ENCODE data around the gene CERS5.
"Not testable (repeated sequence)": the region's sequence is repeated elsewhere in the genome, so short reads cannot be mapped to it uniquely, and the experiment has no call there.

Gene CERS5

DNA sequence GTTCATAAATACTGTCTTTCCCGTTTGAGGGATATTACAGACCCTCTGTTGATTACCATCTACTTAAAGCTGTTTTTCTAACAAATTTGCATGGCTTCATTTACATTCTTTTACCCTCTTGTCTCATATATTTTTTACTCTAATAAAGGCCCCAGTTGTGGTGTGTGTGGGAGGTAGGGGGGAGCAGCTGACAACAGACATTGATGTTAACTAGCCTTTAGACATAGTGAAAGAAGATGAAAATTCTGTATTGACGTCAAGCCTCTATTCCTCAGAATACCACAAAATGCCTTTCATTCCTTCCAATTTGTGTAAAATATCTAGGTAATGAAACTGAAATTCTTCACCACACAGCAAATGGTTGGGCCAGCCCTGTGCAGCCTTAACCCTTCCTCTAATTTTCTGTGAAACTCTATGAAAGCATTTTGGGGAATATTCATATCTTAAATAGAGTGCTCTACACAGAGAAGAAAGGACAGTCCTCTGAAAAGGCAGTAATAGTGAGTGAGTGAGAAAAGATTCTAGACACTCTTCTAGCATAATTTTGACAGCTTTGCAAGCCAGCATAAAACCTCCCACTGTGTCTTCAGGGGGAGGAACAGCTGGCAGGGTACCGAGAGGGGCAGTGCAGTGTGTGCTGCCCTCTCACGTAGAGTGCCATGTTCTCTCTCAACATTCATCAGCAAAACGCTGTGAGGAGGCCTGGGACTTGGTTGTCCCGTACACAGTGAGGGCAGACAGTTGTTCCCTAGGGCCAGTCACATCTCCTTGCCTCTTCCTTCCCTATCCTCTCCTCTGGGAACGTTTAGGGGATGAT, 20.1 kb upstream of the CERS5 start:
- DNase-seq (ENCODE audit: low spot score) = no peak

DNA sequence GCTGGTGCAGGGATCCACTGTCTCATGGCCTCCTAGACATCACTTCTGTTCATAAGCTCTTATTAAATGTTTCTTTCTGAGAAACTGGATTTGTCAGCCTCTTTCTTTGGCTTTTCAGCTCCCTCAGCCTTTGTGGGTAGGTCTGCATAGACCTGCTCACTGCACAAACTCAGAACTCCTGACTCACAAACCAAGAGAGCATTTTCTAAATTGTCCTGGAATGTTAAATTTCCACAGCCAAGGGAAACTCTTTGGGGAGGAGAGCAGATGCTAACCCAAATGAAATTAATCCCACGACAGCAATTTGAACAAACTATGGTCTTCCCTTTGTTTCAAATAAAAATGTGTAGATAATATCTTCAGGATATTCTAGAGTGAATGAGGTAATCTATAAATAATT, 19.5 kb upstream of the CERS5 start:
- DNase-seq (ENCODE audit: low spot score) = no peak

DNA sequence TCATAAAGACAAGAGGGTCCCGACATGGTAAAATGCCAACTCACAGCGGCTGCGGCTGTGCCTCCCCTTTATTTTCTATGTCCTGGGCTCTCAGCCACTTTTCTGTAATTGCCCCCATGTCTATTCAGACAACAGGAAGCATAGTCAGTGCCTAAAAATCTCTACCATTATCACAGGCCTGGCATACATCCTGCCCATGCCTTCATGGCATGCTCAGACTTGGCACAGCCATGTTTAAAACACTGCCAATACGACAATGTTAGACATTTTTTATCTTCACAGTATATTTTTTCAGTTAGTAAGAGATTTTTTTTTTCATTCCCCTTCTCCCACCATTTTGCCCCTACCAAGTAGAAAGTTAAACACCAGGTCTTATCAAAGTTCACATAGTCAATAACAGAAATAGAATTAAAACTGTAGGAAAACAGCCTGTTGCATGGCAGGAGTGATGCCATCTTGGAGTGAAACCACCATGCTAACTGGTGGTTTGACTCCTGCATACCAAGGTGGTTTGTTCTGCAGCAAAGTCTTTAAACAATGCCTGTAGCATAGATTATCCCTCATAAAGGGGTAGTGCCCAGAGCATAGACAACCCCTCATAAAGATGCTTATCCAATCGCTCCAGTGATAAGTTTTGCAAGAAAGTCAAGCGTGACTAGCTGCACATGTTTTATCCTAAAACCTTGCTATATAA, 18.9 kb upstream of the CERS5 start:
- no peak for DNase-seq (ENCODE audit: low spot score)

DNA sequence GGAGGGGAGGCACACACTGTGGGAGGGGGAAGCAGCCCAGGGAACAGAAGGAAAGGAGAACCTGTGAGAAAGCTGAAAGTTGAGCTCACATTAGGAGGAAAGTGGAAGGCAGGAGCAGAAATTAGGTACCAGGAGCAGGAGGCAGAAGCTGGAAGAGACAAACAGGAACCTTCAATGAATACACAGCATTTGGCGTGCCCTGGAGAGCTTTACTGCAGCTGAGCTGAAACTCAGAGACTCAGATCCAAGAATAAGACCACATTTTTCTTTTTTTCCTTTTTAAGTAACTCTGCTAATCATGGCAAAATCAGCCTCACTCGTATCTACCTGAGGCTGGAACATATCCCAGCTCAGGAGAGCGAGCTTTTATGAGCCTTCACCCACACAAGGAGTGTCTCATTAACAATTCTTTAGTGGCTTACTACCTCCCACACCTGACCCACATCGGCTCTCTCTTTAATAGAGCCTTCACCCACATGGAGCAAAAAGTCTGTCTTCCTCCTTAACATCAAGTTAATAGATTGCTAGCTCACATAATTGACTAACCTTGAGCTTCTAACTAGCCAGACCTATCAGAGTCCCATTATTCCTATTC, 18.2 kb upstream of the CERS5 start:
- DNase-seq (ENCODE audit: low spot score) = no peak

DNA sequence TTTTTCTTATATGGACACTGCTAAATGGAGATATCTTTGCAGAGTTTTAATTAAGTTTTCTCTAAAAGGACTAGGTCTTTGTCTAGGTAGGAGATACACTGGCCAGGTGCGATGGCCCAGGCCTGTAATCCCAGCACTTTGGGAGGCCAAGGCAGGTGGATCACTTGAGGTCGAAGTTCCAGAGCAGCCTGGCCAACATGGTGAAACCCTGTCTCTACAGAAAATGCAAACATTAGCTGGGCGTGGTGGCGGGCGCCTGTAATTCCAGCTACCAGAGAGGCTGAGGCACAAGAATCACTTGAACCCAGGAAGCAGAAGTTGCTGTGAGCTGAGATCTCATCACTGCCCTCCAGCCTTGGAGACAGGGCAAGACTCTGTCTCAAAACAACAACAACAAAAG, 17.1 kb upstream of the CERS5 start:
- no peak for DNase-seq (ENCODE audit: low spot score)

DNA sequence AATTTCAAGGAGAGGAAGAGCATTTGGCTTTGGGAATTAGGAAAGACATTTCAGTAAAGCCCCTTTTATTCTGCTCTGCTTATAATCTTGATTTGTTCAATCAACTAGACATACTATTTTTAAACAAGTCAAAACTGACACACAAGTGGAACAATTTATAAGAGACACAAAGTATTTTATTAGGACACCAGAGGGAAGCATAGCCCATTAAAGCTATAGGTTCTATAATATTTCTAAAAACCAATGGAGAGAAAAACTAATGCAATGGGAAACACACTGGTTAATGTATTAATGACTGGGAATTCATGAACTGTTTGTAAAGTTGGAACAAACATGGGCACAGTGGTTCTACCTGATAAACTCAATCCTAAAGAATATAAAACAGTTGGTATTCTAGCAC, 15.3 kb upstream of the CERS5 start:
- DNase-seq (ENCODE audit: low spot score) = no peak

DNA sequence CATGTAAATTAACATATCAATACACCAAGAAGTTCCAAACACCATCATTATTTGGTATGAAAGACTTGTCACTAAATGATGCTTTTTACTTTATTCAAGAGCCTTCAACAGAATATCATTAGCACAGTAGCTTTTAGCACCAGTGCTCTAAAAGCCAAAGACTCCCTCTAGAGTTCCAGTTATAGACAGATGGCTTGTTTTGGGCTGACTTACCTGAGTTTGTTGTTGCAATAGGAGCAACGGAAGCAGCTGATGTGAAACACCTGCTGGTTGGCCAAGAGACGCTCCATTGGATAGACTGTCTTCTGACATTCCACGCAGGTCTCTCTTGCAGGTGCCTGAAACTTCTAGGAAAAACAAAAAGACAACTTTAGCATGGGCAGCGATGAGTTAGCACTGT, 14.5 kb upstream of the CERS5 start:
- no peak for DNase-seq (ENCODE audit: low spot score)

DNA sequence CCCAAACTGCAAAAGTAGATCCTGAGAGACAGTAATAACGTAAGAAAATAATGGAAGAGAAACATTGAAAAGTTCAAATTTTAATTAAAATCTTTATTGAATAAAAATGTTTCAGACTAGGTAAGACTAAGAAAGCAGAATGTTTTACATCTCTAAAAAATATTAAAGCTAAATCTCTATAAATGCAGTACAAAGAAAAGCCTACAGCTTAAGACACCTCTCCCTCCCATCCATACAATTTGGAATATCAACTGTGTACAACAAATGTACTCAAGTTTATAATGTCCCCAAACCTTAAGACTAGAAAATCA, 8.5 kb upstream of the CERS5 start:
- DNase-seq (ENCODE audit: low spot score) = no peak

DNA sequence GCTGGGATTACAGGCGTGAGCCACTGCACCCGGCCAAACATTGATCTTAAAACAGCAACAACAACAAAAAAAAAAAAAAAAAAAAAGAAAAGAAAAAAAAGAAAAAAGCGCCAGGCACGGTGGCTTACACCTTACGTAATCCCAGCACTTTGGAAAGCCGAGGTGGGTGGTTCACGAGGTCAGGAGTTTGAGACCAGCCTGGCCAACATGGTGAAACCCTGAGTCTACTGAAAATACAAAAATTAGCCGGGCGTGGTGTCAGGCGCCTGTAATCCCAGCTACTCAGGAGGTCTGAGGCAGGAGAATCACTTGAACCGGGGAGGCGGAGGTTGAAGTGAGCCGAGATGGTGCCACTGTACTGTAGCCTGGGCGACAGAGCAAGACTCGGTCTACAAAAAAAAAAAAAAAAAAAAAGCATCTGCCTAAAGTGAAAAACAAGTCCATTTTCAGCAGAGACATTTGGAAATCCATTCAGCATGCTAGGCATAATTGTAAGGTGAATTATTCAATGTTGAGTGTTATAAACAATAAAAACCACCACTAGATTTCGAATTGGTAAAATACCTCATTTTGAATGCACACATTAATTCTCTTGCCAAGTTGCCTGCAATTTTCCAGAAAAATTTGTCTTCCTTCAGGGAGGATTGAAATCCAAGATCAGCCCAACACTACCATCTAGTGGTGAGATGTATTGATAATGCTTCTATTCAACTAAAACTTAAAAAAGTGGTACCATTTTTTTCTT, 8.0 kb upstream of the CERS5 start:
- peak; percentile 21 for DNase-seq (ENCODE audit: low spot score)

DNA sequence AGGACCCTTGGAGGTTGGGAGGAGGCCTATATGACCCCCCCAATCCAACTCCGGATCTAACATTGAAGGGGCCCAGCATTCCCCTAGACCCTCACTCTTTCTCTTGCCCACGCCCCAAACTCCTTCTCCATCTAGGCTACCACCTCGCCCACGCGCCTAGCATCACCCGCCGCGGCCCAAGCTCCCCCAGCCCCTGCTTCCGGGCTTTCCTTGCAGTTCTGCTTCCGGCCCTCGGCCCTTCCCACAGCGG, 445 bp downstream of the CERS5 start:
- no peak for DNase-seq (ENCODE audit: low spot score)

DNA sequence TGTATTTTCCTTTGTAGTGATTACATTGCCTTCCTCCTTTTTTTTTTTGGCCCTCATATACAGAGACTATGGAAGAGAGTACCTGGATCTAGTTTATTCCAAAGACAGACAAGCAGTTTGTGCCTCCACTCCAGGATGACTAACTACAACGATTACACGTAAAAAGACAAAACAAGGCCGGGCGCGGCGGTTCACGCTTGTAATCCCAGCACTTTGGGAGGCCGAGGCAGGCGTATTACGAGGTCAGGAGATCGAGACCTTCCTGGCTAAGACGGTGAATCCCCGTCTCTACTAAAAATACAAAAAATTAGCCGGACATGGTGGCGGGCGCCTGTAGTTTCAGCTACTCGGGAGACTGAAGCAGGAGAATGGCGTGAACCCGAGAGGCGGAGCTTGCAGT, 2.2 kb downstream of the CERS5 start:
- no peak for DNase-seq (ENCODE audit: low spot score)

DNA sequence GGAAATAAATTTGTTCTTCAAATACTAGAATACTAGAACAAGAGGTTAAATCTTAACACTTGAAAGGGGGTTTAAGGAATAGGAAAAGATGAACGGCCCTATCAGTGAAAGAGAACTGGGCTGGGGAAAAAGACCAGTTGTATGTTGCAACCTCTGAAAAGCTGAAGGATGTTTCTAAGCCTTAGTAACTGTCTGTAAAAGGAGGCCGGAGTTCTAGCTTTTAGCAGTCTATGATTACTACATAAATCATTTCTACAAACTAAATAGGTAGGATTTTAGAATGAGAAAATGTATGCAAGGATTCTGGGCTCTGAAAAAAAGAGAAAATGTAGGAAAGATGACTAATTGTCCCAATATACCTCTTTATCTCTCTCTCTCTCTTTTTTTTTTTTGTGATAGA, 4.9 kb downstream of the CERS5 start:
- no peak for DNase-seq (ENCODE audit: low spot score)

DNA sequence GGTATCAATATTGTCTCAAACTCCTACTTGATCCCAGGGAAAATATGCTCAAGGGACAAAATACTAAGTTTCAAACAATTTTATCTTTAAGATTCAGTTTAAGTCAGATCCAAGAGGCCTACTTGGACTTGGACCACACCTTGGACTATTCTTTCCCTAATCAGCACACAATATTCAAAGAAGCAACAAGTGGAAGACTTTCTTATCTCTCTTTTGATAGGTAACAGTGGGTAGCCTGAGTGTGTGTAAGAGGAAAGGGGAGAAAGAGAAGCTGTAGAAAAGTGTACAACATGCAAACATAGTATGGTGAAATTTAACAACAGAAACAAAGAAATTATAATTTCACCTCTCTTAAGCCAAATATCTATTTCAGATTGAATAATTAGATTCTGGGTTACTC, 6.5 kb downstream of the CERS5 start:
- no peak for DNase-seq (ENCODE audit: low spot score)

DNA sequence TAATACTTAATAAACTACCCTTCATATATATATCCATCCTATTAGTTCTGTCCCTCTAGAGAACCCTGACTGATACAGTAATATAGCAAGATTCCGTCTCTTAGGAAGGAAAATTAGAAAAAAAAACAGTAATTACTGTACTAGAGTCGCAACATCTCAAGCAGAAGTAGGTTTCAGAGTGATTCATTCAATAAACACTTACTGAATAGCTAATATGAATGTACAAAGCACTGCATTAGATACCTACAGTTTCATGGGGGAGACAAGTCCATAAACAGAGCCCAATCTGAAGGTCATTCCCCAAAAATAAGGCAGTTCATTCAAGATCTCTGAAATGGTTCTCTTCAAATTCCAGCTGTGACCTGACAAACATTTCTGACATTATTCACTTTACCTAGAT, 9.9 kb downstream of the CERS5 start:
- no peak for DNase-seq (ENCODE audit: low spot score)

DNA sequence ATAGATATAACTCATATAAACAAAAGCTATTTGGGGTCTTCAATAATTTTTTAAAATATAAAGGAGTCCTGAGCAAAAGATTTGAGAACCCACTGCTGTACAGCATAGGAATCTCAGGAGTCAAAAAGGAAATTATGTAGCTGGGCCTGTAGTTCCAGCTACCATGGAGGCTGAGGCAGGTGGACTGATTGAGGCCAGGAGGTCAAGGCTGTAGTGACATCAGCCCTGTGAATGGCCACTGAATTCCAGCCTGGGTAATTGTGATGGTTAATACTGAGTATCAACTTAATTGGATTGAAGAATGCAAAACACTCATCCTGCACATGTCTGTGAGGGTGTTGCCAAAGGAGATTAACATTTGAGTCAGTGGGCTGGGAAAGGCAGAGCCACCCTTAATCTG, 10.5 kb downstream of the CERS5 start:
- no peak for DNase-seq (ENCODE audit: low spot score)

DNA sequence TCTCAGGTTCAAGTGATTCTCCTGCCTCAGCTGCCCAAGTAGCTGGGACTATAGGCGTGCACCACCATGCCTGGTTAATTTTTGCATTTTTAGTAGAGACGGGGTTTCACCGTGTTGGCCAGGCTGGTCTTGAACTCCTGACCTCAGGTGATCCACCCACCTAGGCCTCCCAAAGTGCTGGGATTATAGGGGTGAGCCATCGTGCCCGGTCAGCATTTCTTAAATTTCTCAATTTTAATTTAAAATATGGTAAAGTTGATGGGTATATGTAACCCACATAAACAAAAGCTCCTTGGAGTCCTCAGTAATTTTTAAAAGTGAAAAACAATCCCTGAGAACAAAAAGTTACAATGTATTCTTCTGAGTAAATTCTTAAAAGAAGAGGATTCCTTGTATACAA, 12.2 kb downstream of the CERS5 start:
- DNase-seq (ENCODE audit: low spot score) = not testable (repeated sequence)

DNA sequence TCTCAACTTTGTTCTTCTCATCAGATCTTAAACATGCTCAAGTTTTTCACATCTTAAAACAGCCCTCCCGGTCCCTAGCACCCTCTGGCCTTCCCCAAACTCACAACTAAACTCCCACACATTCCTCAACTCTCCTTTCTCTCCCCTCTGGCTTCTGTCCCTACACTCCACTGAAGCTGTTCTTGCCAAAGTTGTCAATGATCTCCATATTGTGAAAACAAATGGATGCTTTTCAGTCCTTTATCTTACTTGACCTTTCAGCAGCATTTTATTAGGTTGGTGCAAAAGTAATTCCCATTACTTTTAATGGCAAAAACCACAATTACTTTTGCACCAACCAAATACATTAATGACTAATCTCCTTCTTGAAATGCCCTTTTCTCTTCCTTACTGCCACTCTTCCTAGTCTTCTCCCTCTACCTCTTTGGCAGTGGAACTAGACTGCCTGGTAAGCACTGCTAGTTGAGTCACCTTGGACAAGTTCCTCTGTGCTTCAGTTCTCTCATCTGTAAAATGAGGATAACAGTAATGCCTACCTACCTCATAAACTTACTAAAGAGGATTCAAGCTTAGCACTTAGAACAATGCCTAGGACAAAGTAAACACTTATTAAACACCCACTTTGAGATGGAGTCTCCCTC, 16.0 kb downstream of the CERS5 start:
- no peak for DNase-seq (ENCODE audit: low spot score)

DNA sequence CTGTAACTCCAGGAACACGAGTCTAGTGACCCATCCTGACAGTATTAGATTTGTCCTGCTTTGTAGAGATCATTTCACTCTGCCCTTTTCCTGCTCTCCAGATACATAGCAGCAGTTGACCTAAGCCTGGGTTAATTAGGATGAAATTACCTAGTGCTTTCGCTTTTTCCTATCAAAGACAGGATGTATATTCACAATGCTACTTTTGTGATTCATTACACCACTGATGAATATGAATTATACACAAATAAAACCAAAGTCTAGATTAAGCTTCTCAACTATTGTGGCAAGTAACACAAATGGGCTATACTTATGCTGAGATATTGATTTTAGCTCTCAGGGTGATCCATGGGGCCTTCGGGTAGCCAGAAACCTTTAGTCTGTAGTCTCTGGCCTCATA, 17.9 kb downstream of the CERS5 start:
- no peak for DNase-seq (ENCODE audit: low spot score)

DNA sequence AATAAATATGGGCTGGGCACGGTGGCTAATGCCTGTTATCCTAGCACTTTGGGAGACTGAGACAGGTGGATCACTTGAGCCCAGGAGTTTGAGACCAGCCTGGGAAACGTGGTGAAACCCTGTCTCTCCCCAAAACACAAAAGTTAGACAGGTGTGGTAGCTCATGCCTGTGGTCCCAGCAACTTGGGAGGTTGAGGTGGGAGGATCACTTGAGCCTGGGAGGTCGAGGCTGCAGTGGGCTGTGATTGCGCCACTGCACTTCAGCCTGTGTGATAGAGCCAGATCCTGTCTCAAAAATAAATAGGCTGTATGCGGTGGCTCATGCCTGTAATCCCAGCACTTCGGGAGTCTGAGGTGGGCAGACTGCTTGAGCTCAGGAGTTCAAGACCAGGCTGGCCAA, 19.2 kb downstream of the CERS5 start:
- DNase-seq (ENCODE audit: low spot score) = not testable (repeated sequence)

DNA sequence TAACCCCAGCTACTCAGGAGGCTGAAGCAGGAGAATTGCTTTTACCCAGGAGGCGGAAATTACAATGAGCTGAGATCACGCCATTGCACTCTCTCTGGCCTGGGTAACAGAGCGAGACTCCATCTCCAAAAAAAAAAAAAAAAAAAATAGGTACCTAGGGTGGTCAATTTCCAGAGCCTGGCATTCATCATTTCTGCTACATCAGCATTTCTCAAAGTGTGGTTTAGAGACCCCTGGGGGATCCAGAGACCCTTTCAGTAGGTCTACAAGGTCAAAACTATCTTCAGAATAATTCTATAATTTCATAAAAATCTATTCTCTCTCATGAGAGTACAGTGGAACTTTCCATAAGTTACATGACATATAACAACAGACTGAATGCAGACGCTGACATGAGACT, 19.9 kb downstream of the CERS5 start:
- DNase-seq (ENCODE audit: low spot score) = no peak

DNA sequence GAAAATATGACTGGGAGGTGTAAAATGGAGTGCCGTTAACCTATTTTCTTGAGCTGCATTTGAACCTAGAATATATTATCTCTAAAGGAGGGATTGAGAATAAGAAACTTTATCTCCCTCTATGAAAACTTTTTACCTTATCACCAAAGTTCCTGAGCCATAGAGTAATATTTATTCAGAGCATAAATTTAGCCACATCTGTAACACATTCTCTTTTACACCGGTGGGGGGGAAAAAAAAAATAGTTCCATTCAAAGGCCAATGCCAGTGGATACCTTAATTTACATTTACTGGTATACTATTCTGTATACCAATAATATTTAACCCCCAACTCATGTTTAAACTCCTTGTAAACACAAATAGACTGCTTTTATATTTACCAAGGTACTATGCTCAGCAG, 21.7 kb downstream of the CERS5 start:
- DNase-seq (ENCODE audit: low spot score) = no peak

DNA sequence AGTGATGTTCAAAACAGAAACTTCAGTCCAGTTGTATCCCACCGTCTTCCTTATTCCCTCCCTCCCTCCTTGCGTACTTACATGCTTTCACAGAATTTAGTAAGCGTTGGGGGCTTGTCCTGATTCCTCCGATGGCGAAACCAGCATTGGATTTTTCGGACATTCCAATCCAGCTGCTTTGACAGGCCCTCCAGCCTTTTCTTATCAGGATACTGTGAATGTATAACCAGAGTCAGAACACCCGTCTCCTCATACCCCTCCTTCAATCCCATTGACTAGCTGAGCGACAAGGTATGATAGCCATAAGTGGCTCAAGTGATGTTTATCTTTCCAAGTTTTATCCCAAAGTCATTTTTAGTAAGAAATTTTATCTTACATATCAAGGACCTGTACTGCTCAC, 24.2 kb downstream of the CERS5 start:
- DNase-seq (ENCODE audit: low spot score) = no peak

Measured in germinal center (tissue), 1 donor.